ENCODE measurements around the gene PREP.

DNA sequence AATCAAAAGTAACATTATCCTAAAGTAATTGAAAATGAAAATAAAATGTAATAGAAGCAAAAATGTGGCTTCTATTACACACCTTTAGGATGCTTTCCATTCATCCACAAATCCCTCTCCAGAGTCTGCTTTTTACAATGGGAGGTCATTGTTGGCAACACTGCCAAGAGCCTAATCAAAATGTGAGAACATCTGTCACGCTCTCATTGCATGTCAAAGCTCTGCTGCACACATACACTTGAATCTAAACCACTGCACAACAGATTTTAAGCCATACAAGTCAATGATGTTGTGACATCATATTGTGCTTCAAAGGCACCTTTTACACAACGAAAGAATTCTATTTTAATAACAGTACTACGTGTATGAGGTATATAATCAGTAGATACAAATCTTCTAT is 82.1 kb downstream of the PREP start:
- TF ChIP-seq TAF1 (IDR thresholded peaks at IDR 0.05; ENCODE audit: low read depth, low read length) = no peak
- TF ChIP-seq POLR2A (IDR thresholded peaks at IDR 0.05; ENCODE audit: low read depth, low read length) = no peak
- TF ChIP-seq POLR2AphosphoS5 (IDR thresholded peaks at IDR 0.05; ENCODE audit: low read depth, low read length) = no peak
- no peak for TF ChIP-seq PAX5 (IDR thresholded peaks at IDR 0.05; ENCODE audit: insufficient read depth, low read length, severe bottlenecking)
- TF ChIP-seq SPI1 (IDR thresholded peaks at IDR 0.05; ENCODE audit: low read depth, low read length) = no peak
- TF ChIP-seq POU2F2 (IDR thresholded peaks at IDR 0.05; ENCODE audit: low read depth, low read length) = no peak
